Measurements from ENCODE around the gene OLIG3. TPM values are rescaled to one million over a fixed set of nuclear protein-coding genes. Genes with fewer than 3 reads are reported as not detected.

OLIG3 gene
- total and polyA plus RNA-seq, 8 donors: 0.07 to 0.13 TPM; not detected in 6

- no peak for FAIRE-seq
These were observed 3.2 kb downstream of the OLIG3 start for GRCh38 chr6:137490961-137491360.

GRCh38 chr6:137490006-137490905, 3.9 kb downstream of the OLIG3 start:
- Histone ChIP-seq H3K27ac (no peak overlapping the region), H3K27me3 (peaks cover 0 to 85% (median 23%) of the 10 kb centered on the region in 4 donors), H3K4me1 (peaks cover 0 to 3% (median 0%) of the 10 kb centered on the region in 3 donors), H3K9me3 (no peaks in the 10 kb centered on the region), H3K4me3 (no peak overlapping the region), H3K36me3 (no peaks in the 10 kb centered on the region)
- TF ChIP-seq CTCF (IDR thresholded peaks at IDR 0.05): no peak
- ATAC-seq (no peak), DNase-seq (no peak), FAIRE-seq (no peak)
- intact Hi-C loops (cut with DNase I): no loop called here
- WGBS, 2 donors: 55 to 56% methylated on average over 19 of the region's 19 CpGs

More at GRCh38 chr6:137490961-137491360, 3.2 kb downstream of the OLIG3 start:
- no peak for TF ChIP-seq CTCF (IDR thresholded peaks at IDR 0.05)
- no peak overlapping the region for H3K4me3 ChIP-seq
- WGBS, 2 donors: 86 to 93% methylated on average over 4 of the region's 4 CpGs
- H3K27ac ChIP-seq: no peak overlapping the region
- peaks cover 0 to 3% (median 0%) of the 10 kb centered on the region in 3 donors for H3K4me1 ChIP-seq
- ATAC-seq: no peak
- intact Hi-C loops (cut with DNase I): no loop called here
- H3K36me3 ChIP-seq: no peaks in the 10 kb centered on the region
- peaks cover 3 to 86% (median 25%) of the 10 kb centered on the region in 4 donors for H3K27me3 ChIP-seq
- no peak for DNase-seq
- H3K9me3 ChIP-seq: no peaks in the 10 kb centered on the region

GRCh38 chr6:137489046-137490005, 4.9 kb downstream of the OLIG3 start:
- FAIRE-seq (no peak), ATAC-seq (no peak), DNase-seq (peak in 1 of 6 donors; percentile 73)
- TF ChIP-seq CTCF (IDR thresholded peaks at IDR 0.05): no peak
- no peak overlapping the region for H3K4me3 ChIP-seq
- intact Hi-C loops (cut with DNase I): no loop called here
- WGBS, 2 donors: 24 to 27% methylated on average over 44 to 47 of the region's 47 CpGs
- H3K4me1 ChIP-seq: peaks cover 0 to 3% (median 0%) of the 10 kb centered on the region in 3 donors
- H3K27me3 ChIP-seq: peaks cover 0 to 84% (median 19%) of the 10 kb centered on the region in 4 donors
- H3K36me3 ChIP-seq: no peaks in the 10 kb centered on the region
- no peak overlapping the region for H3K27ac ChIP-seq
- no peaks in the 10 kb centered on the region for H3K9me3 ChIP-seq

GRCh38 chr6:137488150-137489045, 5.8 kb downstream of the OLIG3 start:
- FAIRE-seq (no peak), DNase-seq (peak in 1 of 6 donors; percentile 44), ATAC-seq (peak in 2 of 4 donors; percentile 14 to 41)
- Histone ChIP-seq H3K4me3 (peak overlapping the region in 1 of 4 donors; percentile 10), H3K36me3 (no peaks in the 10 kb centered on the region), H3K27ac (no peak overlapping the region), H3K4me1 (peaks cover 0 to under 1% (median 0%) of the 10 kb centered on the region in 3 donors), H3K9me3 (no peaks in the 10 kb centered on the region), H3K27me3 (peaks cover 0 to 80% (median 15%) of the 10 kb centered on the region in 4 donors)
- intact Hi-C loops (cut with DNase I): no loop called here
- TF ChIP-seq CTCF (IDR thresholded peaks at IDR 0.05): no peak
- WGBS, 2 donors: 5 to 7% methylated on average over 72 to 73 of the region's 73 CpGs
